Ishikawa (cell line): ENCODE data around the gene MAGI2.

Experiments used
- CEBPB ChIP-seq: IDR thresholded peaks from 2 replicates; pipeline ENCODE4 v1.6.1; 2012
- CREB1 ChIP-seq: IDR thresholded peaks from 2 replicates; pipeline ENCODE4 v1.6.1; 2012; ENCODE audit warnings: low read depth
- EGR1 ChIP-seq: IDR thresholded peaks from 2 replicates; pipeline ENCODE4 v1.6.1; 2012
- EP300 ChIP-seq: IDR thresholded peaks from 2 replicates; pipeline ENCODE4 v1.6.1; 2012; ENCODE audit warnings: borderline replicate concordance
- FOXM1 ChIP-seq: IDR thresholded peaks from 2 replicates; pipeline ENCODE4 v1.6.1; 2012; ENCODE audit warnings: low read depth, borderline replicate concordance
- MAX ChIP-seq: IDR thresholded peaks from 2 replicates; pipeline ENCODE4 v1.6.1; 2012
- NFIC ChIP-seq: IDR thresholded peaks from 2 replicates; pipeline ENCODE4 v1.6.1; 2012
- RAD21 ChIP-seq: IDR thresholded peaks from 2 replicates; pipeline ENCODE4 v1.6.1; 2012; ENCODE audit warnings: low read depth
- REST ChIP-seq: IDR thresholded peaks from 2 replicates; pipeline ENCODE4 v1.6.1; 2012; ENCODE audit warnings: low read depth, mild to moderate bottlenecking
- TAF1 ChIP-seq: IDR thresholded peaks from 2 replicates; pipeline ENCODE4 v1.6.1; 2012; ENCODE audit warnings: low read depth, mild to moderate bottlenecking
- TCF12 ChIP-seq: IDR thresholded peaks from 2 replicates; pipeline ENCODE4 v1.6.1; 2012; ENCODE audit warnings: low read depth
- TEAD4 ChIP-seq: IDR thresholded peaks from 2 replicates; pipeline ENCODE4 v1.6.1; 2012
- USF1 ChIP-seq: IDR thresholded peaks from 2 replicates; pipeline ENCODE4 v1.6.1; 2012
- YY1 ChIP-seq: IDR thresholded peaks from 2 replicates; pipeline ENCODE4 v1.6.1; 2012; ENCODE audit warnings: low read depth
- ZBTB7A ChIP-seq: IDR thresholded peaks from 2 replicates; pipeline ENCODE4 v1.6.1; 2012; ENCODE audit warnings: low read depth

The MAGI2 gene

GRCh38 chr7:79291498-79291865 is 162.0 kb downstream of the MAGI2 start:
- TF ChIP-seq EP300 (no peak), MAX (no peak), TEAD4 (no peak), USF1 (no peak), NFIC (no peak), EGR1 (no peak), CEBPB (no peak), TAF1 (no peak)

GRCh38 chr7:79290841-79291497 is 162.5 kb downstream of the MAGI2 start:
- no peak for TF ChIP-seq USF1
- TF ChIP-seq EP300 = no peak
- no peak for TF ChIP-seq NFIC
- no peak for TF ChIP-seq RAD21
- TF ChIP-seq ZBTB7A = no peak
- no peak for TF ChIP-seq REST
- no peak for TF ChIP-seq YY1
- no peak for TF ChIP-seq CREB1
- TF ChIP-seq TCF12 = no peak
- no peak for TF ChIP-seq FOXM1
- TF ChIP-seq MAX = no peak
- TF ChIP-seq TEAD4 = no peak
- TF ChIP-seq TAF1 = no peak
- TF ChIP-seq EGR1 = no peak
- no peak for TF ChIP-seq CEBPB

- no peak for TF ChIP-seq YY1
- TF ChIP-seq FOXM1 = no peak
- TF ChIP-seq EP300 = no peak
- TF ChIP-seq TEAD4 = no peak
- TF ChIP-seq NFIC = no peak
- TF ChIP-seq RAD21 = no peak
- no peak for TF ChIP-seq REST
- TF ChIP-seq EGR1 = no peak
- no peak for TF ChIP-seq TAF1
- no peak for TF ChIP-seq CEBPB
- no peak for TF ChIP-seq CREB1
- no peak for TF ChIP-seq TCF12
- TF ChIP-seq USF1 = no peak
- no peak for TF ChIP-seq ZBTB7A
- TF ChIP-seq MAX = no peak
These were observed 163.1 kb downstream of the MAGI2 start for GRCh38 chr7:79290398-79290797.

GRCh38 chr7:79288655-79289054 is 164.8 kb downstream of the MAGI2 start:
- TF ChIP-seq REST = no peak
- no peak for TF ChIP-seq EGR1
- no peak for TF ChIP-seq FOXM1
- no peak for TF ChIP-seq NFIC
- no peak for TF ChIP-seq ZBTB7A
- no peak for TF ChIP-seq TEAD4
- TF ChIP-seq TCF12 = no peak
- TF ChIP-seq EP300 = no peak
- TF ChIP-seq YY1 = no peak
- TF ChIP-seq USF1 = no peak
